Endothelial cell (in vitro differentiated cells): ENCODE data around the gene ITGA2. TPM values are rescaled to one million over a fixed set of nuclear protein-coding genes. Genes with fewer than 3 reads are reported as not detected.

Experiments used
- DNase-seq: peaks from one replicate; pipeline ENCODE4 v3.0.0; 2021; ENCODE audit warnings: low spot score
- H3K27ac Mint-ChIP-seq: one replicate; pipeline ENCODE4 v1.8.0; 2021; ENCODE audit warnings: mixed read lengths, inconsistent platforms; ENCODE audit not compliant: unreplicated experiment
- H3K27me3 Mint-ChIP-seq: one replicate; pipeline ENCODE4 v1.8.0; 2021; ENCODE audit warnings: mild to moderate bottlenecking, moderate library complexity, mixed read lengths, inconsistent platforms; ENCODE audit not compliant: unreplicated experiment
- H3K36me3 Mint-ChIP-seq: one replicate; pipeline ENCODE4 v1.8.0; 2021; ENCODE audit warnings: mild to moderate bottlenecking, low read depth, mixed read lengths, inconsistent platforms; ENCODE audit not compliant: unreplicated experiment
- H3K4me1 Mint-ChIP-seq: one replicate; pipeline ENCODE4 v1.8.0; 2021; ENCODE audit warnings: mild to moderate bottlenecking, mixed read lengths, inconsistent platforms; ENCODE audit not compliant: unreplicated experiment
- H3K4me3 Mint-ChIP-seq: one replicate; pipeline ENCODE4 v1.8.0; 2021; ENCODE audit warnings: mild to moderate bottlenecking, mixed read lengths, inconsistent platforms; ENCODE audit not compliant: unreplicated experiment
- H3K9me3 Mint-ChIP-seq: one replicate; pipeline ENCODE4 v1.8.0; 2021; ENCODE audit warnings: mixed read lengths, inconsistent platforms; ENCODE audit not compliant: unreplicated experiment
- CTCF ChIP-seq: fragments of 200-600 bp; sonication (generic); IDR thresholded peaks from one replicate; pipeline ENCODE4 v1.5.0; 2021; ENCODE audit warnings: antibody characterized with exemption; ENCODE audit not compliant: unreplicated experiment
- total RNA-seq: library from RNA; stranded (reverse); fragmentation: NEBNext Ultra II Directional; extraction: Animal tissue kit (Norgen Biotek cat#: 25700); gene quantifications from one replicate; pipeline ENCODE4 v1.2.1, GENCODE V29; 2021; ENCODE audit not compliant: unreplicated experiment

ITGA2 gene
- total RNA-seq, 1 donor from 2014 or later, result 15.1 TPM

- H3K9me3 Mint-ChIP-seq, result no peaks in the 10 kb centered on the region
- peaks cover 2% of the 10 kb centered on the region for H3K4me1 Mint-ChIP-seq
- no peak for DNase-seq
- H3K4me3 Mint-ChIP-seq, result no peak overlapping the region
- no peak for TF ChIP-seq CTCF
- H3K27ac Mint-ChIP-seq, result no peak overlapping the region
- H3K36me3 Mint-ChIP-seq, result peaks cover 12% of the 10 kb centered on the region
- no peaks in the 10 kb centered on the region for H3K27me3 Mint-ChIP-seq
Measured at GRCh38 chr5:53091289-53091688, 102.1 kb downstream of the ITGA2 start.

- H3K27me3 Mint-ChIP-seq, result no peaks in the 10 kb centered on the region
- no peak overlapping the region for H3K27ac Mint-ChIP-seq
- peaks cover 4% of the 10 kb centered on the region for H3K36me3 Mint-ChIP-seq
- no peak overlapping the region for H3K4me3 Mint-ChIP-seq
- H3K9me3 Mint-ChIP-seq, result no peaks in the 10 kb centered on the region
- no peak for DNase-seq
- no peak for TF ChIP-seq CTCF
- peaks cover 2% of the 10 kb centered on the region for H3K4me1 Mint-ChIP-seq
Measured at GRCh38 chr5:53092242-53092641, 103.1 kb downstream of the ITGA2 start.

- Mint-ChIP-seq H3K27ac (no peak overlapping the region), H3K36me3 (peaks cover 4% of the 10 kb centered on the region), H3K27me3 (no peaks in the 10 kb centered on the region), H3K4me1 (peaks cover 2% of the 10 kb centered on the region), H3K9me3 (no peaks in the 10 kb centered on the region), H3K4me3 (no peak overlapping the region)
- TF ChIP-seq CTCF, result no peak
- no peak for DNase-seq
Measured at GRCh38 chr5:53095217-53095616, 106.1 kb downstream of the ITGA2 start.

- Mint-ChIP-seq H3K4me1 (peaks cover 2% of the 10 kb centered on the region), H3K9me3 (no peaks in the 10 kb centered on the region), H3K36me3 (peaks cover 4% of the 10 kb centered on the region), H3K27me3 (no peaks in the 10 kb centered on the region), H3K4me3 (no peak overlapping the region), H3K27ac (no peak overlapping the region)
- DNase-seq, result peak; percentile 59
- TF ChIP-seq CTCF, result peak; percentile 95
Measured at GRCh38 chr5:53095931-53096525, 106.9 kb downstream of the ITGA2 start.

- Mint-ChIP-seq H3K27ac (no peak overlapping the region), H3K4me3 (no peak overlapping the region), H3K9me3 (no peaks in the 10 kb centered on the region), H3K27me3 (peaks cover 2% of the 10 kb centered on the region), H3K4me1 (no peaks in the 10 kb centered on the region), H3K36me3 (peaks cover 13% of the 10 kb centered on the region)
- TF ChIP-seq CTCF, result no peak
- DNase-seq, result no peak
Measured at GRCh38 chr5:53099546-53099945, 110.4 kb downstream of the ITGA2 start.
